Naive thymus-derived CD4-positive, alpha-beta T cell (primary cell): ENCODE data around the gene TRIM52. TPM values are rescaled to one million over a fixed set of nuclear protein-coding genes. Genes with fewer than 3 reads are reported as not detected.
"Not testable (repeated sequence)": the region's sequence is repeated elsewhere in the genome, so short reads cannot be mapped to it uniquely, and the experiment has no call there.

ENCODE experiments used
- ATAC-seq: fragments of 150-1000 bp; cut with Tn5 transposase; 2 replicates; pipeline ENCODE4 v1.10.0; 2021; ENCODE audit warnings: mild to moderate bottlenecking, moderate library complexity
- CTCF ChIA-PET: fragments of 350-600 bp; sonication (Branson Sonifier 250); formaldehyde crosslinking; loops from one replicate; lab custom pipeline; 2021; ENCODE audit warnings: antibody characterized with exemption; lab: Charles Lee
- POLR2A ChIA-PET: fragments of 350-600 bp; sonication (Branson Sonifier 250); formaldehyde crosslinking; loops from one replicate; lab custom pipeline; 2021; ENCODE audit warnings: antibody characterized with exemption, inconsistent platforms; lab: Charles Lee
- DNase-seq, 9 donors: peaks; one replicate each; pipeline versions ENCODE4 v3.0.0 to v3.0.0-alpha.2; 2020 to 2022; ENCODE audit warnings: mixed read lengths in 1 of 9
- H3K27ac ChIP-seq: one replicate; pipeline ENCODE4 v1.7.0; 2013; ENCODE audit warnings: mild to moderate bottlenecking, low read depth, low read length, moderate library complexity
- H3K27me3 ChIP-seq, 2 donors: one replicate each; pipeline ENCODE4 v1.7.0; 2013; ENCODE audit warnings: low read length in 2 of 2, mild to moderate bottlenecking in 2 of 2, moderate library complexity in 2 of 2; ENCODE audit not compliant: control insufficient read depth in 2 of 2, insufficient read depth in 2 of 2
- H3K36me3 ChIP-seq, 3 experiments: 1 replicate in 2 of 3; 2 replicates in 1 of 3; pipeline ENCODE4 v1.7.0; 2013; ENCODE audit warnings: low read length in 3 of 3, mild to moderate bottlenecking in 3 of 3, moderate library complexity in 1 of 3; ENCODE audit not compliant: insufficient read depth in 3 of 3, control insufficient read depth in 2 of 3
- H3K4me1 ChIP-seq, 2 donors: one replicate each; pipeline ENCODE4 v1.7.0; 2013; ENCODE audit warnings: low read length in 2 of 2, mild to moderate bottlenecking in 2 of 2, moderate library complexity in 1 of 2; ENCODE audit not compliant: control insufficient read depth in 2 of 2, insufficient read depth in 2 of 2
- H3K4me3 ChIP-seq: 2 replicates; pipeline ENCODE4 v1.7.0; 2013; ENCODE audit warnings: mild to moderate bottlenecking, low read length
- H3K9me3 ChIP-seq, 3 experiments: 1 replicate in 2 of 3; 2 replicates in 1 of 3; pipeline ENCODE4 v1.7.0; 2013; ENCODE audit warnings: low read length in 3 of 3; ENCODE audit not compliant: control insufficient read depth in 2 of 3
- H3K27ac Mint-ChIP-seq, 9 donors: one replicate each; pipeline ENCODE4 v1.8.0; 2020 to 2022; ENCODE audit warnings: mixed read lengths in 9 of 9, mild to moderate bottlenecking in 8 of 9, moderate library complexity in 5 of 9, inconsistent platforms in 2 of 9
- H3K27me3 Mint-ChIP-seq, 5 donors: one replicate each; pipeline ENCODE4 v1.8.0; 2021 to 2022; ENCODE audit warnings: mixed read lengths in 5 of 5, mild to moderate bottlenecking in 1 of 5
- H3K36me3 Mint-ChIP-seq, 5 donors: one replicate each; pipeline ENCODE4 v1.8.0; 2020 to 2022; ENCODE audit warnings: mixed read lengths in 5 of 5, mild to moderate bottlenecking in 3 of 5, inconsistent platforms in 1 of 5
- H3K4me1 Mint-ChIP-seq, 7 donors: one replicate each; pipeline ENCODE4 v1.8.0; 2020 to 2022; ENCODE audit warnings: mixed read lengths in 7 of 7, mild to moderate bottlenecking in 3 of 7, inconsistent platforms in 1 of 7
- H3K4me3 Mint-ChIP-seq, 10 donors: one replicate each; pipeline ENCODE4 v1.8.0; 2020 to 2022; ENCODE audit warnings: mild to moderate bottlenecking in 10 of 10, mixed read lengths in 10 of 10, moderate library complexity in 6 of 10, inconsistent platforms in 2 of 10
- H3K9me3 Mint-ChIP-seq, 11 donors: one replicate each; pipeline ENCODE4 v1.8.0; 2020 to 2022; ENCODE audit warnings: mixed read lengths in 11 of 11, mild to moderate bottlenecking in 4 of 11, inconsistent platforms in 1 of 11, moderate library complexity in 1 of 11
- intact Hi-C, 2 donors: fragments of 100-400 bp; cut with micrococcal nuclease; formaldehyde crosslinking; loops; one replicate each; pipeline ENCODE4 v1.15.1; 2023
- polyA plus RNA-seq, 2 donors: library from polyadenylated mRNA; unstranded; fragments of 300-500 nt; fragmentation: Illumina TruSeq; gene quantifications; one replicate each; pipeline ENCODE4 v1.2.3, GENCODE V29; 2021
- total RNA-seq, 6 experiments: library from RNA in 5 of 6; stranded (reverse) in 5 of 6; gene quantifications; 1 replicate in 5 of 6; 2 replicates in 1 of 6; pipeline ENCODE4 v1.2.3 and lab custom pipeline; 2021 to 2026

The TRIM52 gene
- total RNA-seq (10 to 100 TPM; 31.4 to 71.6 (median 35.7) TPM), polyA plus RNA-seq (10 to 100 TPM; 39.2 to 50.5 TPM), total RNA-seq (lab: John Stamatoyannopoulos, UW) (84.8 reads per million, percentile 81 among the genes with 10 or more reads in this experiment)

GRCh38 chr5:181260720-181261319, at the start of gene TRIM52:
Gene TRIM52, minus strand, starts transcription at chr5:181261143. Its CDS starts 330 bp downstream, at chr5:181260813.
- H3K27me3 ChIP-seq = no peaks in the 10 kb centered on the region
- Mint-ChIP-seq H3K9me3 (no peaks in the 10 kb centered on the region), H3K4me3 (peak within 1 kb of the TSS; percentile 94 to 100 (median 98)), H3K27me3 (no peaks in the 10 kb centered on the region), H3K4me1 (peaks cover 33 to 58% (median 54%) of the 10 kb centered on the region in 7 donors), H3K27ac (peak within 1 kb of the TSS; percentile 95 to 99 (median 98)), H3K36me3 (peaks cover 0 to 34% (median 19%) of the 10 kb centered on the region in 5 donors)
- peaks cover 0 to 27% (median 0%) of the 10 kb centered on the region in 3 experiments for H3K36me3 ChIP-seq
- intact Hi-C loops = loop anchor here (1.0 to 10.0 kb wide), 11 partner anchors 17 to 1639 kb away; partner anchors contain the start of genes TRIM41 (in 2 of the 2), CNOT6 (in 1 of the 2), HNRNPH1 (in 1 of the 2) and RACK1 (in 1 of the 2)
- peak within 1 kb of the TSS; percentile 97 for H3K27ac ChIP-seq
- DNase-seq = peak; percentile 79 to 91 (median 90)
- peaks cover 31 to 39% of the 10 kb centered on the region in 2 donors for H3K4me1 ChIP-seq
- H3K4me3 ChIP-seq = peak within 1 kb of the TSS; percentile 93
- CTCF ChIA-PET = interaction anchor here (0.6 to 2.7 kb wide), 8 partner anchors 10 to 77 kb away, joined by 3 to 16 read pairs (median 4); partner anchors contain the start of gene RACK1
- H3K9me3 ChIP-seq = no peaks in the 10 kb centered on the region
- POLR2A ChIA-PET = interaction anchor here (0.7 to 12.9 kb wide), 24 partner anchors 14 to 593 kb away, joined by 3 to 305 read pairs (median 5); partner anchors contain the start of genes RACK1, TRIM41 and TRIM7
- peak; percentile 93 for ATAC-seq

- peak overlapping the region in 1 of 9 donors; percentile 12 for H3K27ac Mint-ChIP-seq
- CTCF ChIA-PET, H3K9me3 ChIP-seq, H3K27me3 Mint-ChIP-seq, H3K27me3 ChIP-seq, H3K9me3 Mint-ChIP-seq, intact Hi-C loops, H3K4me1 Mint-ChIP-seq, H3K4me3 Mint-ChIP-seq, H3K36me3 ChIP-seq, H3K36me3 Mint-ChIP-seq, ATAC-seq, DNase-seq, H3K27ac ChIP-seq, H3K4me3 ChIP-seq, H3K4me1 ChIP-seq, POLR2A ChIA-PET: not testable (repeated sequence)
These were observed 26.4 kb upstream of the TRIM52 start for GRCh38 chr5:181287331-181287730.

GRCh38 chr5:181285962-181286705, 25.2 kb upstream of the TRIM52 start:
- H3K4me1 Mint-ChIP-seq, H3K4me3 ChIP-seq, POLR2A ChIA-PET, H3K27me3 Mint-ChIP-seq, H3K36me3 ChIP-seq, H3K27me3 ChIP-seq, H3K27ac Mint-ChIP-seq, H3K36me3 Mint-ChIP-seq, intact Hi-C loops, H3K4me1 ChIP-seq, ATAC-seq, H3K27ac ChIP-seq, H3K9me3 Mint-ChIP-seq, H3K9me3 ChIP-seq, CTCF ChIA-PET, DNase-seq, H3K4me3 Mint-ChIP-seq: not testable (repeated sequence)

- H3K27me3 Mint-ChIP-seq, H3K9me3 ChIP-seq, CTCF ChIA-PET, H3K27me3 ChIP-seq, H3K4me3 ChIP-seq, DNase-seq, H3K27ac ChIP-seq, H3K4me1 ChIP-seq, H3K9me3 Mint-ChIP-seq, ATAC-seq, H3K36me3 Mint-ChIP-seq, H3K36me3 ChIP-seq, H3K4me1 Mint-ChIP-seq, POLR2A ChIA-PET: not testable (repeated sequence)
- Mint-ChIP-seq H3K4me3 (peak overlapping the region in 1 of 10 donors; percentile 50), H3K27ac (peak overlapping the region in 2 of 9 donors; percentile 80 to 82)
- intact Hi-C loops = loop anchor here in 1 of 2 donors (1.0 kb wide), 1 partner anchor 100 kb away; no protein-coding TSS in a partner anchor
These were observed 23.2 kb upstream of the TRIM52 start for GRCh38 chr5:181283841-181284755.

- peaks cover 0 to 4% (median 0%) of the 10 kb centered on the region in 7 donors for H3K4me1 Mint-ChIP-seq
- no peaks in the 10 kb centered on the region for H3K9me3 Mint-ChIP-seq
- ATAC-seq (no peak), DNase-seq (no peak)
- peaks cover 0 to 4% (median 0%) of the 10 kb centered on the region in 5 donors for H3K27me3 Mint-ChIP-seq
- POLR2A ChIA-PET = interaction anchor here (0.6 kb wide), 1 partner anchor 566 kb away, joined by 6 read pairs; no protein-coding TSS in a partner anchor
- Histone ChIP-seq H3K36me3 (no peaks in the 10 kb centered on the region), H3K27me3 (no peaks in the 10 kb centered on the region), H3K4me3 (no peak overlapping the region), H3K4me1 (no peaks in the 10 kb centered on the region), H3K9me3 (no peaks in the 10 kb centered on the region), H3K27ac (no peak overlapping the region)
- no peak overlapping the region for H3K27ac Mint-ChIP-seq
- CTCF ChIA-PET = no interaction called here
- peaks cover 0 to 11% (median 0%) of the 10 kb centered on the region in 5 donors for H3K36me3 Mint-ChIP-seq
- no peak overlapping the region for H3K4me3 Mint-ChIP-seq
- intact Hi-C loops = no loop called here
These were observed 22.4 kb upstream of the TRIM52 start for GRCh38 chr5:181283347-181283746.

- Histone ChIP-seq H3K4me3 (no peak overlapping the region), H3K27ac (no peak overlapping the region), H3K36me3 (no peaks in the 10 kb centered on the region), H3K27me3 (no peaks in the 10 kb centered on the region), H3K9me3 (no peaks in the 10 kb centered on the region), H3K4me1 (no peaks in the 10 kb centered on the region)
- Mint-ChIP-seq H3K27me3 (peaks cover 0 to 4% (median 0%) of the 10 kb centered on the region in 5 donors), H3K4me1 (peaks cover 0 to 4% (median 0%) of the 10 kb centered on the region in 7 donors), H3K4me3 (no peak overlapping the region), H3K36me3 (peaks cover 0 to 9% (median 0%) of the 10 kb centered on the region in 5 donors), H3K9me3 (no peaks in the 10 kb centered on the region), H3K27ac (no peak overlapping the region)
- POLR2A ChIA-PET = interaction anchor here (0.6 kb wide), 1 partner anchor 566 kb away, joined by 6 read pairs; no protein-coding TSS in a partner anchor
- CTCF ChIA-PET = no interaction called here
- ATAC-seq = no peak
- DNase-seq = no peak
- intact Hi-C loops = no loop called here
These were observed 21.9 kb upstream of the TRIM52 start for GRCh38 chr5:181282874-181283273.
